Measurements from ENCODE around the gene RNU6-8. TPM values are rescaled to one million over a fixed set of nuclear protein-coding genes. Genes with fewer than 3 reads are reported as not detected.

The RNU6-8 gene
- total and polyA plus RNA-seq, 5 experiments from 2014 or later = not detected

DNA sequence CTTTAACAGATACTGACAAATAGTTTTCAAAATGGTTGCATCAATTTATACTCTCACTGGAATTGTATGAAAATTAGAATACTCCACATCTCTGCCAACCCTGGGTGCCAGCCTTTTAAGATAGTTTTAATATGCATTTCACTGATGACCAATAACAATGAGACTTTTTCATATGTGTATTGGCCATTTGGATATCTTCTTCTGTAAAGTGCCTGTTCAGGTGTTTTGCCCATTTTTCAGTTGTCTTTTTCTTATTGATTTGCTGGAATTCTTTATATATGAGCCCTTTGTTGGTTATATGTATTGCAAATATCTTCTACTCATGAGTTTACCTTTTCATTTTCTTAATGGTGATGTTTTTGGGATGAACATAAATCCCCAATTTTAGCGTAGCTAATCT lies 18.0 kb downstream of the RNU6-8 start:
- Mint-ChIP-seq H3K27me3 (peaks cover 3 to 14% (median 6%) of the 10 kb centered on the region in 5 donors), H3K9me3 (peaks cover 0 to 35% (median 14%) of the 10 kb centered on the region in 9 donors), H3K27ac (no peak overlapping the region), H3K4me1 (peaks cover 2 to 10% (median 5%) of the 10 kb centered on the region in 4 donors), H3K4me3 (no peak overlapping the region), H3K36me3 (peaks cover 0 to 17% (median 17%) of the 10 kb centered on the region in 3 donors)
- POLR2A ChIA-PET = no interaction called here
- no peak for ATAC-seq
- DNase-seq = no peak

GRCh38 chr14:32183151-32184058 lies 19.7 kb downstream of the RNU6-8 start:
- peaks cover 6 to 42% (median 16%) of the 10 kb centered on the region in 9 donors for H3K9me3 Mint-ChIP-seq
- no peak for DNase-seq
- no peak overlapping the region for H3K4me3 Mint-ChIP-seq
- no peak for ATAC-seq
- peaks cover 3 to 14% (median 7%) of the 10 kb centered on the region in 5 donors for H3K27me3 Mint-ChIP-seq
- POLR2A ChIA-PET = no interaction called here
- peaks cover 2 to 7% (median 5%) of the 10 kb centered on the region in 4 donors for H3K4me1 Mint-ChIP-seq
- peaks cover 0 to 17% (median 17%) of the 10 kb centered on the region in 3 donors for H3K36me3 Mint-ChIP-seq
- H3K27ac Mint-ChIP-seq = no peak overlapping the region

- Mint-ChIP-seq H3K36me3 (no peaks in the 10 kb centered on the region), H3K27me3 (peaks cover 0 to 3% (median 0%) of the 10 kb centered on the region in 5 donors), H3K4me3 (no peak overlapping the region), H3K9me3 (no peaks in the 10 kb centered on the region), H3K4me1 (peaks cover 0 to 1% (median 0%) of the 10 kb centered on the region in 4 donors), H3K27ac (no peak overlapping the region)
- ATAC-seq (no peak), DNase-seq (no peak)
- POLR2A ChIA-PET = no interaction called here
Measured at GRCh38 chr14:32171469-32171868, 31.6 kb downstream of the RNU6-8 start.

DNA sequence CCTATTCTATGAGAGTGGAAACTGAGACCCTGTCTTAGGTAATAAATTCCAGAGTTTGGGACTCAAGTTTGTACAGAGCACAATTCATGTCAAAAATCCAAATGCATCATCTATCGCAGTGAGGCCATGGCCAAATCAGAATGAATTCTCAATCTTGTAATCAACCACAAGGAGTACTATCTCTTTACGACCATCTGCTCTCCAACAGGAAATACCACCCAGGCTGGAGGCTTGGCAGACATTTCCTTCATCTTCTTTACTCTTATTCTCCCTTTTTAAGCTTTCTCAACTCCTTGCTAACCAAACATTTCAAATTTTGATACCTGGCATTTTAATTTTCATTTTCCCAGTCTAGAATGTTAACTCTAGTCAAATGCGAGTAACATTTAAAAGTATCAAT lies 33.9 kb downstream of the RNU6-8 start:
- ATAC-seq = no peak
- H3K4me1 Mint-ChIP-seq = peaks cover 0 to 4% (median under 1%) of the 10 kb centered on the region in 4 donors
- no peaks in the 10 kb centered on the region for H3K36me3 Mint-ChIP-seq

GRCh38 chr14:32167907-32168306 lies 35.2 kb downstream of the RNU6-8 start:
- peaks cover 0 to 4% (median under 1%) of the 10 kb centered on the region in 4 donors for H3K4me1 Mint-ChIP-seq
- ATAC-seq (no peak), DNase-seq (no peak)
- H3K9me3 Mint-ChIP-seq = peaks cover 0 to 6% (median 2%) of the 10 kb centered on the region in 9 donors
- peak overlapping the region in 1 of 10 donors; percentile 48 for H3K27ac Mint-ChIP-seq
- no peaks in the 10 kb centered on the region for H3K36me3 Mint-ChIP-seq
- H3K4me3 Mint-ChIP-seq = no peak overlapping the region
- POLR2A ChIA-PET = interaction anchor here (0.6 kb wide), 1 partner anchor 1211 kb away, joined by 5 read pairs; no protein-coding TSS in a partner anchor
- peaks cover 0 to 3% (median 0%) of the 10 kb centered on the region in 5 donors for H3K27me3 Mint-ChIP-seq

More for the DNA sequence above, 33.9 kb downstream of the RNU6-8 start:
- peaks cover 0 to 3% (median 0%) of the 10 kb centered on the region in 9 donors for H3K9me3 Mint-ChIP-seq
- no peak overlapping the region for H3K27ac Mint-ChIP-seq
- peaks cover 0 to 3% (median 0%) of the 10 kb centered on the region in 5 donors for H3K27me3 Mint-ChIP-seq
- DNase-seq = no peak
- H3K4me3 Mint-ChIP-seq = no peak overlapping the region
- POLR2A ChIA-PET = no interaction called here

- ATAC-seq (no peak), DNase-seq (no peak)
- no peak overlapping the region for H3K4me3 Mint-ChIP-seq
- H3K9me3 Mint-ChIP-seq = peaks cover 0 to 13% (median 7%) of the 10 kb centered on the region in 9 donors
- no peak overlapping the region for H3K27ac Mint-ChIP-seq
- H3K36me3 Mint-ChIP-seq = peaks cover 0 to 5% (median 0%) of the 10 kb centered on the region in 3 donors
- POLR2A ChIA-PET = no interaction called here
- H3K4me1 Mint-ChIP-seq = peaks cover 0 to 4% (median under 1%) of the 10 kb centered on the region in 4 donors
- peaks cover 0 to 3% (median 0%) of the 10 kb centered on the region in 5 donors for H3K27me3 Mint-ChIP-seq
Measured at GRCh38 chr14:32166924-32167323, 36.1 kb downstream of the RNU6-8 start.

- Mint-ChIP-seq H3K4me1 (peaks cover 0 to 4% (median under 1%) of the 10 kb centered on the region in 4 donors), H3K9me3 (peaks cover 0 to 18% (median 9%) of the 10 kb centered on the region in 9 donors), H3K36me3 (peaks cover 0 to 5% (median 0%) of the 10 kb centered on the region in 3 donors), H3K4me3 (no peak overlapping the region), H3K27me3 (peaks cover 0 to 3% (median 0%) of the 10 kb centered on the region in 5 donors), H3K27ac (no peak overlapping the region)
- DNase-seq (no peak), ATAC-seq (no peak)
- POLR2A ChIA-PET = no interaction called here
Measured at GRCh38 chr14:32166029-32166428, 37.0 kb downstream of the RNU6-8 start.

Other genes starting within 250 kb of the RNU6-8 start
- 10 to 100 TPM; 66.6 to 71.7 TPM for gene ARHGAP5, start 126.0 kb downstream of the RNU6-8 start, total RNA-seq
- gene ARHGAP5, start 126.0 kb downstream of the RNU6-8 start, polyA plus RNA-seq = 10 to 100 TPM; 16.1 to 32.1 (median 24.8) TPM
- not detected for gene RNU6-7, start 1.2 kb downstream of the RNU6-8 start, total RNA-seq
- gene RNU6-7, start 1.2 kb downstream of the RNU6-8 start, polyA plus RNA-seq = not detected
- gene AKAP6, start 126.0 kb upstream of the RNU6-8 start, total RNA-seq = 1 to 10 TPM; 3.3 to 4.6 TPM
- gene AKAP6, start 126.0 kb upstream of the RNU6-8 start, polyA plus RNA-seq = 1 to 10 TPM; 1.4 to 3.2 (median 1.5) TPM